SK-N-SH treated with all-trans-retinoic acid at 6 μM for 48 hours (cell line): ENCODE data around the gene HLA-DPA1.

Source experiments
- ATAC-seq: fragments of 200-7000 bp; cut with Tn5 transposase; 3 replicates; pipeline ENCODE4 v1.9.1; 2020; ENCODE audit warnings: mild to moderate bottlenecking, moderate library complexity
- ARNTL ChIP-seq: fragments of 450-650 bp; formaldehyde crosslinking; IDR thresholded peaks from 2 replicates; pipeline ENCODE4 v1.5.0; 2020; ENCODE audit warnings: low read depth, mild to moderate bottlenecking, moderate library complexity, borderline replicate concordance
- BACH2 ChIP-seq: fragments of 250-450 bp; sonication (Bioruptor Pico); IDR thresholded peaks from 2 replicates; pipeline ENCODE4 v1.9.0; 2021; ENCODE audit warnings: mild to moderate bottlenecking, borderline replicate concordance
- CREB5 ChIP-seq: fragments of 250-450 bp; sonication (Bioruptor Pico); IDR thresholded peaks from 2 replicates; pipeline ENCODE4 v1.5.1; 2020; ENCODE audit warnings: low read depth, mild to moderate bottlenecking, moderate library complexity
- CSRNP3 ChIP-seq: fragments of 250-450 bp; sonication (Bioruptor Pico); IDR thresholded peaks from 2 replicates; pipeline ENCODE4 v1.5.1; 2021; ENCODE audit warnings: mild to moderate bottlenecking, moderate library complexity
- ESRRG ChIP-seq: fragments of 250-450 bp; sonication (Bioruptor Pico); IDR thresholded peaks from 2 replicates; pipeline ENCODE4 v1.6.1; 2021; ENCODE audit warnings: mild to moderate bottlenecking
- GLIS3 ChIP-seq: fragments of 250-450 bp; sonication (Bioruptor Pico); IDR thresholded peaks from 2 replicates; pipeline ENCODE4 v1.5.0; 2020; ENCODE audit warnings: mild to moderate bottlenecking, moderate library complexity
- ISL1 ChIP-seq: fragments of 250-450 bp; sonication (Bioruptor Pico); IDR thresholded peaks from 2 replicates; pipeline ENCODE4 v2.1.2; 2022; ENCODE audit warnings: mild to moderate bottlenecking, moderate library complexity
- PATZ1 ChIP-seq: fragments of 250-450 bp; sonication (Bioruptor Pico); IDR thresholded peaks from 2 replicates; pipeline ENCODE4 v1.8.0; 2020; ENCODE audit warnings: mild to moderate bottlenecking, moderate library complexity, borderline replicate concordance
- POU6F1 ChIP-seq: fragments of 250-450 bp; sonication (Bioruptor Pico); IDR thresholded peaks from 2 replicates; pipeline ENCODE4 v1.8.0; 2021; ENCODE audit warnings: low read depth, mild to moderate bottlenecking, moderate library complexity, borderline replicate concordance
- RARB ChIP-seq: fragments of 250-450 bp; sonication (Bioruptor Pico); IDR thresholded peaks from 2 replicates; pipeline ENCODE4 v1.8.0; 2021; ENCODE audit warnings: mild to moderate bottlenecking, moderate library complexity
- SNAI2 ChIP-seq: fragments of 250-450 bp; sonication (Bioruptor Pico); IDR thresholded peaks from 2 replicates; pipeline ENCODE4 v1.5.0; 2020; ENCODE audit warnings: mild to moderate bottlenecking, moderate library complexity
- TCF4 ChIP-seq: fragments of 250-450 bp; sonication (Bioruptor Pico); IDR thresholded peaks from 2 replicates; pipeline ENCODE4 v1.8.0; 2021; ENCODE audit warnings: mild to moderate bottlenecking, moderate library complexity, borderline replicate concordance
- TOX ChIP-seq: fragments of 250-450 bp; sonication (Bioruptor Pico); IDR thresholded peaks from 2 replicates; pipeline ENCODE4 v1.8.0; 2021; ENCODE audit warnings: mild to moderate bottlenecking, moderate library complexity, borderline replicate concordance
- TSHZ2 ChIP-seq: fragments of 250-450 bp; sonication (Bioruptor Pico); IDR thresholded peaks from 2 replicates; pipeline ENCODE4 v1.5.0; 2020; ENCODE audit warnings: mild to moderate bottlenecking, moderate library complexity
- ZC3H10 ChIP-seq: fragments of 250-450 bp; sonication (Bioruptor Pico); IDR thresholded peaks from 2 replicates; pipeline ENCODE4 v1.5.1; 2021; ENCODE audit warnings: mild to moderate bottlenecking, moderate library complexity
- ZFP3 ChIP-seq: fragments of 250-450 bp; sonication (Bioruptor Pico); IDR thresholded peaks from 2 replicates; pipeline ENCODE4 v1.5.0; 2020; ENCODE audit warnings: mild to moderate bottlenecking, moderate library complexity
- ZFP30 ChIP-seq: fragments of 450-650 bp; formaldehyde crosslinking; IDR thresholded peaks from 2 replicates; pipeline ENCODE4 v1.5.0; 2022; ENCODE audit warnings: mild to moderate bottlenecking, moderate library complexity
- ZNF565 ChIP-seq: fragments of 450-650 bp; formaldehyde crosslinking; conservative IDR thresholded peaks from 2 replicates; pipeline ENCODE4 v1.5.0; 2020; ENCODE audit warnings: low read depth, mild to moderate bottlenecking, moderate library complexity
- ZNF70 ChIP-seq: fragments of 450-650 bp; formaldehyde crosslinking; IDR thresholded peaks from 2 replicates; pipeline ENCODE4 v1.5.0; 2020; ENCODE audit warnings: mild to moderate bottlenecking, moderate library complexity
- ZNF8 ChIP-seq: fragments of 450-650 bp; formaldehyde crosslinking; IDR thresholded peaks from 2 replicates; pipeline ENCODE4 v1.5.0; 2020; ENCODE audit warnings: mild to moderate bottlenecking, moderate library complexity

The HLA-DPA1 gene

GRCh38 chr6:33105916-33106871 is 32.7 kb upstream of the HLA-DPA1 start:
- TF ChIP-seq SNAI2 (CRISPR knock-in tag) (no peak), ZNF8 (no peak), ARNTL (no peak), ESRRG (CRISPR knock-in tag) (no peak)
- ATAC-seq, result no peak

- ATAC-seq, result no peak
- no peak for TF ChIP-seq TCF4 (CRISPR knock-in tag)
- TF ChIP-seq ZNF70 (CRISPR knock-in tag), result no peak
- TF ChIP-seq ZFP30, result no peak
- TF ChIP-seq ESRRG (CRISPR knock-in tag), result no peak
Observed at GRCh38 chr6:33105386-33105785, 31.9 kb upstream of the HLA-DPA1 start.

- TF ChIP-seq RARB (CRISPR knock-in tag) (no peak), TCF4 (CRISPR knock-in tag) (no peak), POU6F1 (CRISPR knock-in tag) (no peak), ZFP30 (no peak), PATZ1 (CRISPR knock-in tag) (no peak), CSRNP3 (CRISPR knock-in tag) (no peak), TSHZ2 (CRISPR knock-in tag) (no peak), ZNF8 (no peak)
- ATAC-seq, result no peak
Observed at GRCh38 chr6:33104887-33105286, 31.4 kb upstream of the HLA-DPA1 start.

- no peak for TF ChIP-seq GLIS3
- no peak for TF ChIP-seq ZFP30
- TF ChIP-seq POU6F1 (CRISPR knock-in tag), result no peak
- TF ChIP-seq ISL1 (CRISPR knock-in tag), result no peak
- no peak for TF ChIP-seq ZFP3 (CRISPR knock-in tag)
- no peak for TF ChIP-seq CREB5 (CRISPR knock-in tag)
- no peak for TF ChIP-seq CSRNP3 (CRISPR knock-in tag)
- no peak for TF ChIP-seq ZNF70 (CRISPR knock-in tag)
- no peak for TF ChIP-seq PATZ1 (CRISPR knock-in tag)
- no peak for TF ChIP-seq ZC3H10 (CRISPR knock-in tag)
- no peak for TF ChIP-seq BACH2 (CRISPR knock-in tag)
- no peak for TF ChIP-seq ZNF565
- no peak for TF ChIP-seq ARNTL
- no peak for TF ChIP-seq TOX
- ATAC-seq, result no peak
Observed at GRCh38 chr6:33103776-33104175, 30.3 kb upstream of the HLA-DPA1 start.
